ENCODE measurements around the gene ZDHHC24.

GRCh38 chr11:66493130-66493529 is 52.7 kb downstream of the ZDHHC24 start:
- TF ChIP-seq CTCF (IDR thresholded peaks at IDR 0.05) (no peak), POLR2AphosphoS5 (IDR thresholded peaks at IDR 0.05; ENCODE audit: low read depth, low read length) (no peak), SIN3A (IDR thresholded peaks at IDR 0.05; ENCODE audit: borderline replicate concordance, insufficient read depth, low read depth, low read length) (no peak), TCF7L2 (IDR thresholded peaks at IDR 0.05; ENCODE audit: low read depth, low read length) (no peak)

Measured in Panc1 (cell line).